Fibroblast of lung (primary cell): ENCODE measurements around the gene TAX1BP1. TPM values are rescaled to one million over a fixed set of nuclear protein-coding genes. Genes with fewer than 3 reads are reported as not detected.

Source experiments
- DNase-seq, 2 donors: peaks; one replicate each; pipeline versions ENCODE4 v3.0.0 to v3.0.0-alpha.2; 2010; ENCODE audit warnings: low read depth in 2 of 2
- H2AFZ ChIP-seq: 2 replicates; pipeline ENCODE4 v1.5.1; 2012; ENCODE audit warnings: low read length, control low read depth, inconsistent platforms
- H3K27ac ChIP-seq: 2 replicates; pipeline ENCODE4 v1.5.1; 2011; ENCODE audit warnings: low read length, control low read depth; ENCODE audit not compliant: insufficient read depth
- H3K27me3 ChIP-seq: 2 replicates; pipeline ENCODE4 v1.5.1; 2011; ENCODE audit warnings: mild to moderate bottlenecking, low read length; ENCODE audit not compliant: control insufficient read depth, insufficient read depth
- H3K36me3 ChIP-seq: 2 replicates; pipeline ENCODE4 v1.5.1; 2011; ENCODE audit warnings: low read length; ENCODE audit not compliant: control insufficient read depth, insufficient read depth
- H3K4me1 ChIP-seq: 2 replicates; pipeline ENCODE4 v1.5.1; 2011; ENCODE audit warnings: low read length; ENCODE audit not compliant: control insufficient read depth, insufficient read depth; ENCODE audit errors: extremely low read depth
- H3K4me2 ChIP-seq: 2 replicates; pipeline ENCODE4 v1.5.1; 2011; ENCODE audit warnings: low read length, control low read depth; ENCODE audit not compliant: insufficient read depth; ENCODE audit errors: extremely low read depth
- H3K4me3 ChIP-seq, 4 experiments: fragments of 200-600 bp in 1 of 4; sonication (generic) in 1 of 4; replicated peaks in 1 of 4; 2 replicates each; pipeline ENCODE4 v1.5.1; 2011 to 2016; ENCODE audit warnings: low read length in 4 of 4, low read depth in 3 of 4, mild to moderate bottlenecking in 3 of 4, control low read depth in 2 of 4, inconsistent platforms in 1 of 4, mixed read lengths in 1 of 4; ENCODE audit not compliant: insufficient read depth in 1 of 4; ENCODE audit errors: control extremely low read depth in 1 of 4
- H3K79me2 ChIP-seq: 2 replicates; pipeline ENCODE4 v1.5.1; 2012; ENCODE audit warnings: mild to moderate bottlenecking, low read length, inconsistent platforms; ENCODE audit not compliant: control insufficient read depth, insufficient read depth
- H3K9ac ChIP-seq: 2 replicates; pipeline ENCODE4 v1.5.1; 2011; ENCODE audit warnings: mild to moderate bottlenecking, low read length, control low read depth; ENCODE audit not compliant: insufficient read depth
- H3K9me3 ChIP-seq: 2 replicates; pipeline ENCODE4 v1.5.1; 2012; ENCODE audit warnings: low read depth, low read length; ENCODE audit not compliant: control insufficient read depth, insufficient read depth
- H4K20me1 ChIP-seq: 2 replicates; pipeline ENCODE4 v1.5.1; 2011; ENCODE audit warnings: low read length; ENCODE audit not compliant: control insufficient read depth, insufficient read depth; ENCODE audit errors: extremely low read depth
- CTCF ChIP-seq, 2 donors: IDR thresholded peaks in 1 of 2; conservative IDR thresholded peaks in 1 of 2; 1 replicate in 1 of 2; 2 replicates in 1 of 2; pipeline ENCODE4 v1.5.1; 2011 to 2012; ENCODE audit warnings: low read length in 2 of 2, control low read depth in 1 of 2, inconsistent platforms in 1 of 2, low read depth in 1 of 2, mild to moderate bottlenecking in 1 of 2
- EZH2 ChIP-seq: IDR thresholded peaks from 2 replicates; pipeline ENCODE4 v1.5.1; 2012; ENCODE audit warnings: low read length, control low read depth, mild to moderate bottlenecking; ENCODE audit errors: missing control alignments
- polyA plus RNA-seq, 2 donors: library from polyadenylated mRNA; depleted of rRNA in 1 of 2; stranded (reverse) in 1 of 2; unstranded in 1 of 2; fragments of >200 nt; gene quantifications; 2 replicates each; pipeline ENCODE4 v1.2.1, GENCODE V29; 2011 to 2012; ENCODE audit warnings: missing spikeins in 1 of 2
- total RNA-seq: library from RNA; depleted of rRNA; stranded (reverse); fragments of >200 nt; gene quantifications from 2 replicates; pipeline ENCODE4 v1.2.1, GENCODE V29; 2014

Gene TAX1BP1
- total and polyA plus RNA-seq, 2 donors (not counting 1 experiment from before 2014, with no cell fraction given), result 98.6 to 111 TPM

DNA sequence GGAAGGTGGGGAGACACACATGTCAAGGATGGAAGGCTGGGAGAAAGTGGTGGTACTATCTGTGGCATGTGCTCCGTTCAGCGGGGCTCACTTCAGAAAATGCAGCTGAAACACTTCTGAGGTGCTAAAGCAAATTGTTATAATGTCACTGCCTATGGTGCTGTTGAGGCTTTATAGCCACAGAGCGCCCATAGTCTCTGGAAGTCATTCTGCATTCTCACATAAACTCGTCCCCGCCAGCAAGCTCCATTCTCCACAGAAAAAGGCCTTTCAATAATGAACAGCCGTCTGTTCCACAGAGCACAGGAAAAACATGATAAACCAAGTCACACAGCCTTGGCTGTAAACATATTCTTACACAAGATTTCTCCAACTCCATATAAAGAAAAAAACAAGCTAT lies 131.9 kb downstream of the TAX1BP1 start:
- TF ChIP-seq CTCF (conservative IDR thresholded peaks at IDR 0.05 in 1 of 2, IDR thresholded peaks at IDR 0.05 in 1 of 2; ENCODE audit: low read depth in 1 of 2, low read length in 2 of 2) (no peak), EZH2 (no peak)
- H3K4me2 ChIP-seq, result no peak overlapping the region

DNA sequence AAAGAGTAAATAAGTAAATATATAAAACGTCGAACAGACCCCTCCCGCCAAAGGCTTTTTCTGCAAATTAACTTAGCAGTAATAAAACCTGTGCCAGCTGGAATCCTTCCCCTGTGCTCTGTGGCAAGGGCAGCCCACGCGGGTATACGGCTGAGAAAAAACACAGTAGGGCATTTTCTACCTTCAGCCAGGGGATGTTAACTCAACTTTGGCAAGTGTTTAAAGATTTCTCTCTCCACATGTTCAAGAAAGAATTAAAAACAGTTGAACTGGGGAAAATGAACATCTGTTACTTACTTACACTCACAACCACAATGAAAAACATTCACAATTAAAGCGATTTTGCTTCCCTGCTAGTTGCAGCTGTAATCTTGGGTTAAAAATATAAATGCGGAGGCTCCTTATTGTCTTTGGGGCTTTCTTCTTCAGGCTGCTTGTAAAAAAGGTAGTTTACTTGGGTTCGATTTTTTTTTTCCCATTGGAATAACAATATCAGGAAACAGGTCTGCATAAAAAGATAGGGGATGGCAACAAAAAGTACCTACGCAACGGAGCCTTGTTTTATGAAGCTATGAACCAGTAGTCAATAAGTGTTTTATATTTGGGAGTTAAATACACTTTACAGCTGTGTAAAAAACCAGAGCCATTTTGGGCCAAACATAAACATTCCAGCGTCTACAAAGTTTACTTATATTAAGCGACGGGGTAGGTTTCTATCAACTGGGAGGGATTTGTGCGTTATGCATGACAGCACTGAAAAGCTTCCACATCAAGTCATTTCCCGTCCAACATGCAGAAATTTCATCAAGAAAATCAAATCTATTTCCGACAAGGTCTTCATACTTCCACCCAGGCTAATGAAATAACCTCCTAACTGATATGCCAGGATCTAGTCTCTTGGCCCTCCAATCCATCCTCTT lies 132.7 kb downstream of the TAX1BP1 start:
- Histone ChIP-seq H3K4me3 (no peak overlapping the region), H3K27me3 (no peaks in the 10 kb centered on the region), H3K9ac (no peak overlapping the region), H2AFZ (no peak overlapping the region), H3K27ac (no peak overlapping the region), H3K9me3 (no peaks in the 10 kb centered on the region), H3K4me2 (no peak overlapping the region), H3K36me3 (no peaks in the 10 kb centered on the region), H3K79me2 (no peaks in the 10 kb centered on the region), H3K4me1 (peaks cover 5% of the 10 kb centered on the region), H4K20me1 (no peaks in the 10 kb centered on the region)
- TF ChIP-seq EZH2, result no peak
- TF ChIP-seq CTCF (conservative IDR thresholded peaks at IDR 0.05 in 1 of 2, IDR thresholded peaks at IDR 0.05 in 1 of 2; ENCODE audit: low read depth in 1 of 2, low read length in 2 of 2), result no peak
- DNase-seq, result peak in 1 of 2 donors; percentile 16

More for the DNA sequence above, 131.9 kb downstream of the TAX1BP1 start:
- Histone ChIP-seq H3K36me3 (no peaks in the 10 kb centered on the region), H3K79me2 (no peaks in the 10 kb centered on the region), H2AFZ (no peak overlapping the region), H3K9ac (no peak overlapping the region), H4K20me1 (no peaks in the 10 kb centered on the region), H3K4me1 (peaks cover 5% of the 10 kb centered on the region), H3K9me3 (no peaks in the 10 kb centered on the region), H3K27ac (no peak overlapping the region), H3K4me3 (no peak overlapping the region), H3K27me3 (no peaks in the 10 kb centered on the region)
- DNase-seq, result no peak

DNA sequence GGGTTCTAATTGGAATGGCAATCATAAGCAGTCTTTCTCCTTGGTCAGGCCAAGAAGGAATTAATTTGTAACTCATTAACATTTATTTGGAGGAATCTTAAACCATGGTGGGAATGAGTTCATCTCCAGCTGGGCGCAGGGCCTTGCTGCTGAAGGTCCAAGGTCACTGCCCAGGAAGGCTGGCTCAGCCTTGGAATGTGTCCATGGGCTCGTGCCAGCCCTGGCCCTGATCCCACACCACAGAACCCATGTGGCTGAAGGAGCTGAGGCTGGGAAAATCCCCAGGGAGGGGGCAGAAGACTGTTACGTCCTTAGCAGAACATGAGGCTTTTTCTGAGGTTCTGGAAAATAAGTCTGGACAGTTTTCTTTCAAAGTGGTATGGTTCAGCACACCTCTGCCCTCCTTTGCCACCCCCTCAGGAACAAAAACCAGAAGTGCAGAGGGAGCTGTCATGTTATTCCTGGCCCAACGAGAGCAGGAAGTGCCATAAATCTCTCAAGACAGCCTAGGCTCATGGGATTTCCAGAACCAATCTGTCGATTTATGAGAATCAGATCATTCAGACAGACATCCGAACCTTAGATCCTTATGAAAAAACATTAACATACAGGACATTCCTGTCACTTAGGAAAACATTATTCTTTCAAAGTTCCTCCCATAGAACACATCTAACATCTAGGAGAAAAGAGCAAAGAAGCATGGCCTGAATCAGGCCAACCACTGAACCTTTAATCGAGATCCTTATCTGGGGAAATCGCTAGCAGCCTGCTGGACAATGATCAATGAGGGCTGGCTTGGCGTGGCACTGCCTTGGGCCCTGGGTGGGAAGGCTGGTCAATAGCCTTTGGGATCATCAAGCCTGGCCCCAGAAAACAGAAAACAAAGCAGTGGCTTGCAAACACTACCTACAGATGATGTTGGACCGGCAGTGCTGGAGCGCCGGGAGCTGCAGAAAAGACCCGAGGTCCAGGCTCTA lies 134.3 kb downstream of the TAX1BP1 start:
- Histone ChIP-seq H3K4me2 (no peak overlapping the region), H3K36me3 (no peaks in the 10 kb centered on the region), H3K4me3 (no peak overlapping the region), H4K20me1 (no peaks in the 10 kb centered on the region), H2AFZ (no peak overlapping the region), H3K4me1 (peaks cover 5% of the 10 kb centered on the region), H3K9ac (no peak overlapping the region), H3K27me3 (no peaks in the 10 kb centered on the region), H3K27ac (no peak overlapping the region), H3K9me3 (no peaks in the 10 kb centered on the region), H3K79me2 (no peaks in the 10 kb centered on the region)
- DNase-seq, result peak; percentile 34 to 50
- no peak for TF ChIP-seq EZH2
